NOMO-1 (cell line): ENCODE results near the gene ZFYVE27.

ENCODE experiments used
- DNase-seq, 2 experiments: peaks; one replicate each; lab custom pipeline; 2025; ENCODE audit not compliant: unreplicated experiment in 2 of 2; lab: John Stamatoyannopoulos, UW

ZFYVE27 gene

GRCh38 chr10:97714401-97715258, 22.3 kb upstream of the ZFYVE27 start:
- peak; percentile 55 to 69 for DNase-seq

GRCh38 chr10:97715259-97715874, 21.6 kb upstream of the ZFYVE27 start:
- no peak for DNase-seq

GRCh38 chr10:97717627-97718026, 19.3 kb upstream of the ZFYVE27 start:
- no peak for DNase-seq

- DNase-seq = no peak
Observed at GRCh38 chr10:97718178-97718577, 18.8 kb upstream of the ZFYVE27 start.

- DNase-seq = no peak
Observed at GRCh38 chr10:97718659-97719142, 18.2 kb upstream of the ZFYVE27 start.

- DNase-seq = no peak
Observed at GRCh38 chr10:97719602-97720001, 17.3 kb upstream of the ZFYVE27 start.

GRCh38 chr10:97721871-97722780, 14.8 kb upstream of the ZFYVE27 start:
- no peak for DNase-seq

GRCh38 chr10:97723001-97723400, 13.9 kb upstream of the ZFYVE27 start:
- no peak for DNase-seq

GRCh38 chr10:97724341-97724941, 12.5 kb upstream of the ZFYVE27 start:
- DNase-seq = peak; percentile 59 to 77

- DNase-seq = peak in 1 of 2 experiments; percentile 19
Observed at GRCh38 chr10:97726636-97727178, 10.2 kb upstream of the ZFYVE27 start.

- peak in 1 of 2 experiments; percentile 12 for DNase-seq
Observed at GRCh38 chr10:97729014-97729413, 7.9 kb upstream of the ZFYVE27 start.

GRCh38 chr10:97731346-97732051, 5.4 kb upstream of the ZFYVE27 start:
- peak; percentile 33 to 67 for DNase-seq

GRCh38 chr10:97732052-97732359, 4.9 kb upstream of the ZFYVE27 start:
- DNase-seq = no peak

GRCh38 chr10:97733256-97733655, 3.7 kb upstream of the ZFYVE27 start:
- no peak for DNase-seq

GRCh38 chr10:97734021-97734420, 2.9 kb upstream of the ZFYVE27 start:
- no peak for DNase-seq

GRCh38 chr10:97736403-97736901, 476 bp upstream of the ZFYVE27 start:
- no peak for DNase-seq

GRCh38 chr10:97737770-97738265, 890 bp downstream of the ZFYVE27 start:
- no peak for DNase-seq

GRCh38 chr10:97738616-97739015, 1.7 kb downstream of the ZFYVE27 start:
- DNase-seq = no peak

- DNase-seq = no peak
Observed at GRCh38 chr10:97740613-97741012, 3.7 kb downstream of the ZFYVE27 start.
